Measurements from ENCODE around the gene CKLF.
A peak's percentile ranks its signal among the peaks of the same experiment; 100 is the strongest.
"Not testable (repeated sequence)": the region's sequence is repeated elsewhere in the genome, so short reads cannot be mapped to it uniquely, and the experiment has no call there.

Gene CKLF

DNA sequence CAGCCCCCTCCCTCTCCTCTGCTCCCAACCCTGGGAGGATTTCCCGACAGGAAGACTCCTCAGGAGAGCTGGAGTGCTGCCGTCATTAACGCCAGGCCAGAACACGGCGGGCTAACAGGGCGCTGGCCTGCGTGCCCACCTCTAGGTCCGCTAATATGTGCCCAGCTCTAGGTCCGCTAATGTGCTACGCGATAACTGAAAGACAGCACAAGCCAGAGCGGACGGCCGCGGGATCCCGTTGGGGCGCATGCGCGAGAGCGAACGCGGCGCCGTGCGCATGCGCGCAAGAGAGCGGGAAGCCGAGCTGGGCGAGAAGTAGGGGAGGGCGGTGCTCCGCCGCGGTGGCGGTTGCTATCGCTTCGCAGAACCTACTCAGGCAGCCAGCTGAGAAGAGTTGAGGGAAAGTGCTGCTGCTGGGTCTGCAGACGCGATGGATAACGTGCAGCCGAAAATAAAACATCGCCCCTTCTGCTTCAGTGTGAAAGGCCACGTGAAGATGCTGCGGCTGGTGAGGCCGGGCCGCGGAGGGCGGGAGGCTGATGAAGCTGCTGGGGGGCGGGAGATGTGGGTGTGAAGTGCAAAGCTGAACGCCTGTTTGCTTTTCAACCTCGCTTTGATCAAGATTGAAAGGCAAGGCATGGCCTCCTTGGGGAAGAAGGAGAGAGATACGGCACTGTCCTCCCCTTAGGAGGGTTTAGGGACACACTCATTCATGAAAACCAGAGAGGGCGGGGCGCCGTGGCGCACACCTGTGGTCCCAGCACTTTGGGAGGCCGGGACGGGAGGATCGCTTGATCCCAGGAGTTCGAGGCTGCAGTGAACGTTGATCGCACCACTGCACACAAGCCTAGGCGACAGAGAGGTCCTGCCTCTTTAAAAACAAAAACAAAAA lies at the start of gene CKLF:
Gene CKLF (plus strand): TSS at position 291 of the 892 bp plus-strand sequence. CDS start 140 bp downstream, at position 431.
- DNase-seq, result peak; percentile 94

- no peak for DNase-seq
Observed at GRCh38 chr16:66503030-66503429, 49.3 kb upstream of the CKLF start.

DNA sequence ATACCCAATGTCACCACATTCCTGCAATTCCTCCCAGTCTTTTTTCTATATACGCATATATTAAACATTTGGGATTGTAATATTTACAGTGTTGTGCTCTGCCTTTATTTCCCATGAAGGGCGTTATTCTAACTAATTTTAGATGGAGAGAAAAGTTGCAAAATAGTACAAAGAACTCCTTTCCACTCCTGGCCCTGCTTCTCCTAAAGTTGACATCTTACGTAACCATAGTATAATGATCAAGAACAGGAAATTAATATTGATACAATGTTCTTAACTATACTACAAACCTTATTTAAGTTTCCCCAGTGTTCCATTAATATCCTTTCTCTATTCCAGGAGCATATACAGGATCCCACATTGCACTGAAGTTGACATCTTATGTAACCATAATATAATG lies 48.8 kb upstream of the CKLF start:
- DNase-seq, result no peak

GRCh38 chr16:66507731-66508239 lies 44.6 kb upstream of the CKLF start:
- DNase-seq, result no peak

DNA sequence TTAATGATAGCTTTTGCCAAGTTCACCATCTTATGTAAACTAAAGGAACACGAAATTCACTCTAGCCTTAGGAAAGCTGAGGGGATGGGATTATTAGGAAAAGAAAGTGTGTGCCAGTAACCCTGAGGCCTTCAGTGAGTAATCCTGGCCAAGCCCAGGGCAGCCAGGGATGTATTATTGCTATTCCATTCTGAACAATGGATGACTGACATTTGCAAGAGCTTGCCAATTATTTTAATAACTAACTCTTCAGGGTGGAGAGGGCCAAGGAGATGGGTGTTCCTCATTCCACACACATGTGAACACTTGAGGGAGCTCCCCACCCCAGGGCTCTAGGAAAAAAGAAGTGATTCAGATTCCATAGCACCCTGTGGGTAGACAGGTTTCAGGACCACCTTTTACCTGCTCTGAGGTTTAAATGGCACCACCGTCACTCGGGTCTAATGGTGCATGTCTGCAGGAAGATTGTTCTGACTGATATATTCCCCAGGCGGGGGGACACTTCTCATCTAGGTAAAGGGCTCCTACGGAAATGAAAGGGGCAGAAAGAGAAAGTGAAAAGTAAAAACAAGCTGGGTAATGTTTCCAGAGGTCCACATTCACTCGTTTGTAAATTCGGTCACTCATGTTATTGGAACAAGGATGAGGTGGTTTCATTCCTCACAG lies 44.0 kb upstream of the CKLF start:
- DNase-seq, result peak; percentile 25

DNA sequence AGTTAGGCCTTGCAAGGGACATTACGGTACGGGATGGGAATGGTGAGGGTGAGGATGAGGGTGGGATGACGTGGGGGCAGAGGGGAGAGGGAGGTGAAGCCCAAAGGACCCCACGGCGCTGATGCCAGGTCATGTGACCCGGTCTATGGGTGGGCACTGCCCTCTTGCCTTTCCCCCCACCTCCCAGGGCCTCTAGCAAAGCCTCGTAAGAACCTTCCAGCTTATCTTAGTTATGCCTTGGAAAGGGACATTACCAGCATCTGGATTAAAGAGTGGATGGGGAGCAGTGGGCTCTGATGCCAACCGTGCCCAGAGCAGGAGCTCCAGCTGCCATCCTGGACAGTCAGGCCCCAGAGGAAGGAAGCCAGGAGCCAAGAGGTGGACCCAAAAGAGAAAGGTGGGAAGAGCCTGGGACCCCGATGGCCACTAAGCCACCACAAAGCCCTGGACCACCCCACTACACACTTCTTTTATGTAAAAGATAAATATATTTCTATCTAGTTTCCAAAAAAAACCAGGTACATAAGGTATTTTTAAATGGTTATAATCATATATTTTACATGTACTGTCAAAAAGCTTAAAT lies 43.4 kb upstream of the CKLF start:
- peak; percentile 23 for DNase-seq

DNA sequence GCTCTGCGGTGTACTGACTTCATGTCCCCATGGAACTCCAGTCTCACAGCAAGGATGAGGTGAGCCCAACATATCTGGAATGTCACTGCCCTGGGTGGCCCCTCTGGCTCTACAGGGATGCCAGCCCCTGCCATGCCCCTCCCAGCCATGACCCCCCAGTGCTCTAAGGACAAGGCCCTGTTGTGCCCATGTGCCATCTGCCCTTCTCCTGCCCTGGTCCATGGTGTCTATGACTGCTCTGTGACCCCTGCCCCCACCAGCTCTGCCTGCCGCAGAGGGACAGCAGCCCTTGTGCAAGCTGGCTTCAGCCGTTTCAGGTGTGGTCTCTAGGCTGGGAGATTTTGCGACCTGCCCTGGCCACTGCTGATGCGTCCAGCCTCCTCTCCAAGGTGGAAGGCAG lies 42.8 kb upstream of the CKLF start:
- peak; percentile 42 for DNase-seq

- DNase-seq, result no peak
Observed at GRCh38 chr16:66510298-66510697, 42.1 kb upstream of the CKLF start.

DNA sequence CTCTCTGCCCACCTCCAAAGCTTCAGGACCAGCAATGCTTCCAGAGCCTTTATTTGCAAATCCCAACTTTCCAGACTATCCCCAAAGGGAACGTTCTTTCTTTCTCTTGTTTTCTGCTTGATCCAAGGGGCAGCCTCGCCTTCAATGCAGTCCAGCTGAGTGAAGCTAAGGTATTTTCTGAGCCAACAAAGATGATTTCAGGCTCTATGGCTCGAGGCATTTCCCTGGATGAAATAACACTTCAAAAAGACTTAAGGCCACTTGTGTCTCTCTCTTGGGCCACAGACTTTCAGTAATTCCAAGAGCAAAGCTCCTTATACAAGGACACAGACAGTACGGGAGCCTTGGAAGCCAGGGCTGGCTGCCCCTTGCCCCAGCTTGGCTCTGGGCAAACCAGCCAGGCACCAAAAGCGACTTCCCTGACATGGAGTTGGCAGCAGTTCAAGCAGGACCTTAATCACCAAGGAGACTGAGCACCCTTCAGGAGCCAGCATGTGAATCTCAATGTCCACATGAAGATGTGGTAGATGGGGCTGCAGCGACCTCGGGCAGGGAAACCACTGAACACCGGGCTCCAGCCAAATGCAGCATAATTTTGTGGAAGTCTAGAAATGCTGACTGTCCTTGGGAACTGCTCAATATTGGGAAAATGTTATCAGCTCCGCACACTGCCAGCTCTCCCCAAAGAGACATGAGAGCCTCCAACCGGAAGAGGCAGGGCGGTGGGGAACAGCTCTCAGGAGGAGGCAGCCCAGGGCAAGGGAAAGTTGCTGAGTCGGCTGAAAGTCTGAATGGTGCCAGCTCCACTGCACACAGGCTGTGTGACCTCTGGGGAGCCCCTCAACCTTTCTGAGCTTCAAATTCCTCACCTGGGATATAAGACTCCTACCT lies 41.4 kb upstream of the CKLF start:
- DNase-seq, result no peak

GRCh38 chr16:66511602-66512271 lies 40.6 kb upstream of the CKLF start:
- no peak for DNase-seq

GRCh38 chr16:66512272-66513110 lies 39.9 kb upstream of the CKLF start:
- DNase-seq, result peak; percentile 22

GRCh38 chr16:66513111-66513723 lies 39.2 kb upstream of the CKLF start:
- DNase-seq, result peak; percentile 26

DNA sequence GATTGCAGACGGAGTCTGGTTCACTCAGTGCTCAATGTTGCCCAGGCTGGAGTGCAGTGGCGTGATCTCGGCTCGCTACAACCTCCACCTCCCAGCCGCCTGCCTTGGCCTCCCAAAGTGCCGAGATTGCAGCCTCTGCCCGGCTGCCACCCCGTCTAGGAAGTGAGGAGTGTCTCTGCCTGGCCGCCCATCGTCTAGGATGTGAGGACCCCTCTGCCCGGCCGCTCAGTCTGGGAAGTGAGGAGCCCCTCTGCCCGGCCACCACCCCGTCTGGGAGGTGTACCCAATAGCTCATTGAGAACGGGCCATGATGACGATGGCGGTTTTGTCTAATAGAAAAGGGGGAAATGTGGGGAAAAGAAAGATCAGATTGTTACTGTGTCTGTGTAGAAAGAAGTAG lies 38.0 kb upstream of the CKLF start:
- DNase-seq, result not testable (repeated sequence)

DNA sequence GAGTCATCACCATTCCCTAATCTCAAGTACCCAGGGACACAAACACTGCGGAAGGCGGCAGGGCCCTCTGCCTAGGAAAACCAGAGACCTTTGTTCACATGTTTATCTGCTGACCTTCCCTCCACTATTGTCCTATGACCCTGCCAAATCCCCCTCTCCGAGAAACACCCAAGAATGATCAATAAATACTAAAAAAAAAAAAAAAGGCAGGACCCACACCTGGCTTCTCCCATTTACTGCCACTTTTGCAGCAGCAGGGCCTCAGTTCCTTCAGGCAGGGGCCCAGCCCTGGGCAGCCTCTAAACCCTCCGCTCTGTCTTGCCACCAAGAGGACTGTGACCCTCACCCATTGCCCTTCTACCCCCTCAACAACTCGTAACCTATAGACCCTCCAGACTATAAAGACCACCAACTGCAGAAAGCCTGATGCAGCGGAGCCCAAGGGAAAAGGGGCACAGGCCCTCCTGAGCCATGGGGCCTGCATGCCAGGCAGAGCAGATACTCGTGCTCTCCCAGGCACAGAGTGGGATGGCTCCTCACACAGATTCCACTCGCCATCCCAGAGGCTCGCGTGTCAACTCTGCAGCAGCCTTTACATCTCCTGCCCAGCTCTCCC lies 37.3 kb upstream of the CKLF start:
- DNase-seq, result peak; percentile 41

DNA sequence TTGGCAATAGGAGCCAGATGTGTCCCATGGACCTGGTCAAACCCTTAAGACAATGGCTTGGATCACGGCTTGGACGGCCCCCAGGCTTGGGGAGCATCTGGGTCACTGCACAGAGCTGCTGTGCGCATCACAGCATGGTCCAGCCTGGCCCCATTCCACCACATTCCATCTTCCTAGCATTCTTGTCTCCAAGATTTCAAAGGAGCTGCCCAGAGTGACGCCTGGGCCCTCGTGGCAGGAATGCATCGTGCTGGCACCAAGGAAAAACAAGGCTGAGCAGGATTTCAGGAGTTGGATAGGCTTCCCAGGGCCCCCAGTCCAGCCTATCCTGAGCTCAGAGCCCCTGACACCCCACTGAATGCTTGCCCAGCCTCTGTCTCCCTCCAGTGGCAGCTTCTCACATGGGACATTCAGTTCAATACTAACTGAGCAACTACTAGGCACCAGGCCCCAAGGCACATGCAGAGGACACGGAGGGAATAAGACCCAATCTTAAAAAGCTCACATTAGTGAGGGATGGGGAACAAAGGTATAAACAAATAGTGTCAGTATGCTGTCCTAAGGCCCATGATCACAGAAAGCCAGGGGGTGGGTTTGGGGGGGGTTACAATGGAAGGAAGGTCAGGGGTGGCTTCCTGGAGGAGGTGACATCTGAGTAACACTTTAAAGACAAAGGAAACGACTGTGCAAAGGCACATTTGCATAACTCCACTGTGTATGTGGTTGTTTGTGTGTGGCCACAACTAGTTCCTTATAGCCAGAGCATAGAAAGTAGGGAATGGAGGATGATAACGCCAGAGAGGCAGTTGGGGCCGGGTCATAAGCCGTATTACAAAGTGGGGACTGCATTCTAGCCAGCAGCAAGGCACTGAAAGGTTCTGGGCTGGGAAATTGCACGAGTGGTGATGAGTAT lies 36.5 kb upstream of the CKLF start:
- peak; percentile 38 for DNase-seq

GRCh38 chr16:66516509-66516807 lies 35.9 kb upstream of the CKLF start:
- no peak for DNase-seq

GRCh38 chr16:66516808-66517585 lies 35.4 kb upstream of the CKLF start:
- peak; percentile 93 for DNase-seq

GRCh38 chr16:66517586-66518263 lies 34.7 kb upstream of the CKLF start:
- peak; percentile 41 for DNase-seq
